ENCODE data around the gene ATP8A2. TPM values are rescaled to one million over a fixed set of nuclear protein-coding genes. Genes with fewer than 3 reads are reported as not detected.

Gene ATP8A2
- total and polyA plus RNA-seq, 11 donors = 0.01 to 0.29 (median 0.05) TPM; not detected in 2

DNA sequence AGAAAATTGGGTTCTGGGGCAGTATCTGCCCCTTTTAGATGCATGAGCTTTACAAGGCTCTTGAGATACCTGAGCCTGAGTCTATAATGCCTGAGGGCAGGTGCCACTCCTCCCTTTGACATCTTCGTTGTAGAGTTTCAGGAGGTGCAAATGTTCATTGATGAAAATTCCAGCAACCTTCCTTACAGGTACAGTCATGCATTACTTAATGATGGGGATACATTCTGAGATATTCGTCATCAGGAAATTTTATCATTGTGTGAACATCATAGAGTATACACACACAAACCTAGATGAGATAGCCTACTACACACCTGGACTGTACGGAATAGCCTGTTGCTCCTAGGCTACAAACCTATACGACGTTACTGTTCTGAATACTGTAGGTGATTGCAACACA is 370.0 kb downstream of the ATP8A2 start:
- ATAC-seq = no peak
- no peak for TF ChIP-seq POLR2A (IDR thresholded peaks at IDR 0.05)
- TF ChIP-seq, protein P1, sequence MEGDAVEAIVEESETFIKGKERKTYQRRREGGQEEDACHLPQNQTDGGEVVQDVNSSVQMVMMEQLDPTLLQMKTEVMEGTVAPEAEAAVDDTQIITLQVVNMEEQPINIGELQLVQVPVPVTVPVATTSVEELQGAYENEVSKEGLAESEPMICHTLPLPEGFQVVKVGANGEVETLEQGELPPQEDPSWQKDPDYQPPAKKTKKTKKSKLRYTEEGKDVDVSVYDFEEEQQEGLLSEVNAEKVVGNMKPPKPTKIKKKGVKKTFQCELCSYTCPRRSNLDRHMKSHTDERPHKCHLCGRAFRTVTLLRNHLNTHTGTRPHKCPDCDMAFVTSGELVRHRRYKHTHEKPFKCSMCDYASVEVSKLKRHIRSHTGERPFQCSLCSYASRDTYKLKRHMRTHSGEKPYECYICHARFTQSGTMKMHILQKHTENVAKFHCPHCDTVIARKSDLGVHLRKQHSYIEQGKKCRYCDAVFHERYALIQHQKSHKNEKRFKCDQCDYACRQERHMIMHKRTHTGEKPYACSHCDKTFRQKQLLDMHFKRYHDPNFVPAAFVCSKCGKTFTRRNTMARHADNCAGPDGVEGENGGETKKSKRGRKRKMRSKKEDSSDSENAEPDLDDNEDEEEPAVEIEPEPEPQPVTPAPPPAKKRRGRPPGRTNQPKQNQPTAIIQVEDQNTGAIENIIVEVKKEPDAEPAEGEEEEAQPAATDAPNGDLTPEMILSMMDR (IDR thresholded peaks at IDR 0.05) = no peak
- H3K9me3 ChIP-seq = no peaks in the 10 kb centered on the region
- H3K36me3 ChIP-seq = no peaks in the 10 kb centered on the region
- peaks cover 0 to 13% (median 3%) of the 10 kb centered on the region in 12 donors for H3K4me1 ChIP-seq
- no peak for DNase-seq
- peaks cover 0 to 4% (median 0%) of the 10 kb centered on the region in 9 donors for H3K27me3 ChIP-seq
- 94 to 95% (median 94%) methylated on average over 5 of the region's 5 CpGs for WGBS, 4 donors
- intact Hi-C loops (cut with DNase I) = no loop called here
- no peak overlapping the region for H3K27ac ChIP-seq
- H3K4me3 ChIP-seq = no peak overlapping the region

DNA sequence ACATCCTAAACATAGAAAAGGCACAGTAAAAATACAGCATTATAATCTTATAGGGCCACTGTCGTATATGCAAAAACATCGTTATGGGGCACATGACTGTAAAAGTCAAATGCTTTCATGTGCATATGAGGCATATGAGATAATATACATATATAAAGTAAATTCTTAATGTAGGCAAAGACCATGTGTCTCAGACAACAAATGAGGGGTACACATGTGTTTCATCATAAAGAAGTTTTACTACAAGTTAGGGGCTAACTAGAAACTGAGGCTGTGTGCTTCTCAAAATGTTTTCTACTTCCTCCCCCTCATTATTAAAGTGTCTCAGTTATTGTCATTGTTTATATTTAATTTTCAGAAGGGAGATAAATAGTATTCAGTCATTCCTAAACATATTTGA is 370.4 kb downstream of the ATP8A2 start:
- ATAC-seq = no peak
- DNase-seq = no peak
- H3K9me3 ChIP-seq = no peaks in the 10 kb centered on the region
- H3K4me3 ChIP-seq = no peak overlapping the region
- peaks cover 0 to 13% (median 3%) of the 10 kb centered on the region in 12 donors for H3K4me1 ChIP-seq
- H3K27ac ChIP-seq = no peak overlapping the region
- intact Hi-C loops (cut with DNase I) = no loop called here
- WGBS, 4 donors = 92 to 99% (median 94%) methylated on average over 2 of the region's 2 CpGs
- peaks cover 0 to 4% (median 0%) of the 10 kb centered on the region in 9 donors for H3K27me3 ChIP-seq
- TF ChIP-seq, protein P1 (IDR thresholded peaks at IDR 0.05) = no peak
- no peak for TF ChIP-seq POLR2A (IDR thresholded peaks at IDR 0.05)
- no peaks in the 10 kb centered on the region for H3K36me3 ChIP-seq

DNA sequence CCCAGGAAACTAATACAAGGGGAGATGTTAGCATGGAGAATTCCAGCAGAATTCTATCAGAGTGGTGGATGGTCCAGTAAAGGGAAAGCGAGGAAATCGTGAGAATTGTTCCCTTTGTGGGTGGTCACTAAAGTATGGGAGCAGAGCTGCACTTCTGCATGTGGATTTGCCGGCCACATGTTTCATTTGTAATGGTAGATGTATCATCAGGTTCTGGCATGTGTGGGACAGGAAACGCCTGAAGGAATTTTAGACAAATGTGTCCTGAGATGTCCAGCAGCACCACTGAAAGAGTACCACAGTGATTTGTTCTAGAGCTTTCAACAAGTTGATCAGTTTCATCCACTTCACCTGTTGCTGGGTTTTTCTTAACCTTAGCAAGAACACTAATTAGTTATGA is 371.6 kb downstream of the ATP8A2 start:
- WGBS, 4 donors = 86 to 93% (median 88%) methylated on average over 4 of the region's 4 CpGs
- TF ChIP-seq, protein P1 (IDR thresholded peaks at IDR 0.05) = no peak
- no peak for TF ChIP-seq POLR2A (IDR thresholded peaks at IDR 0.05)
- H3K4me3 ChIP-seq = no peak overlapping the region
- no peaks in the 10 kb centered on the region for H3K9me3 ChIP-seq
- no peak for ATAC-seq
- DNase-seq = no peak
- peaks cover 0 to 8% (median 3%) of the 10 kb centered on the region in 12 donors for H3K4me1 ChIP-seq
- H3K27ac ChIP-seq = no peak overlapping the region
- H3K36me3 ChIP-seq = no peaks in the 10 kb centered on the region
- intact Hi-C loops (cut with DNase I) = no loop called here
- peaks cover 0 to 8% (median 0%) of the 10 kb centered on the region in 9 donors for H3K27me3 ChIP-seq

DNA sequence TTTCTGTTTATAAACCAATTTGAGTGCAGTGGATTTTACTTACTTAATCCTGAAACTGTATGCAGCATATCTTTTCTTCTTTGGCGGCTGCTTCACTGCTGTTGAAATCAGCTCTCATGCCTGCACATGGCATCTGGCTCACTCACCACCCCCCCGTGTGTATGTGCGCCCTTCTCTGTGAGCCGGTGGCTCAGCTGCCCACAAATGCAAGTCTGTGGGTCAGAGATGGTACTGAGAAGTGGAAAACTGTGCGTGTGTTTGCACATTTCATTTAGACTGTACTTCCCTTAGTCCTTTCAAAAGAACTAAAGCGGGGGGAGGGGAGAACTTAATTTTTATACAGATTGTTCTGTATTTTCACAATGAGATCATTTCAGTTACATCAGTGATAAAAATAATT is 372.4 kb downstream of the ATP8A2 start:
- no peak for ATAC-seq
- Histone ChIP-seq H3K36me3 (no peaks in the 10 kb centered on the region), H3K9me3 (no peaks in the 10 kb centered on the region), H3K27ac (no peak overlapping the region), H3K4me1 (peaks cover 0 to under 1% (median 0%) of the 10 kb centered on the region in 12 donors), H3K27me3 (peaks cover 0 to 8% (median 0%) of the 10 kb centered on the region in 9 donors), H3K4me3 (no peak overlapping the region)
- TF ChIP-seq, protein P1 (IDR thresholded peaks at IDR 0.05) = no peak
- no peak for TF ChIP-seq POLR2A (IDR thresholded peaks at IDR 0.05)
- no peak for DNase-seq
- 51 to 62% (median 59%) methylated on average over 6 of the region's 6 CpGs for WGBS, 4 donors
- intact Hi-C loops (cut with DNase I) = no loop called here

Measured in heart left ventricle (tissue), 16 donors.